Adrenal gland (tissue), 19 donors: ENCODE results near the gene KLK11. TPM values are rescaled to one million over a fixed set of nuclear protein-coding genes. Genes with fewer than 3 reads are reported as not detected.
A peak's percentile ranks its signal among the peaks of the same experiment; 100 is the strongest.

ENCODE experiments used
- DNase-seq, 7 donors: peaks; one replicate each; pipeline ENCODE4 v3.0.0-alpha.2; 2019 to 2020
- H3K27ac ChIP-seq, 5 donors: fragments of 200-600 bp; sonication (generic) in 4 of 5; 1 replicate in 3 of 5; 2 replicates in 2 of 5; pipeline versions ENCODE4 v1.5.1 to v1.8.0; 2016 to 2020; ENCODE audit warnings: mild to moderate bottlenecking in 1 of 5
- H3K27me3 ChIP-seq: fragments of 200-600 bp; 2 replicates; pipeline ENCODE4 v1.8.0; 2021
- H3K36me3 ChIP-seq, 2 donors: fragments of 200-600 bp; replicated peaks in 1 of 2; 1 replicate in 1 of 2; 2 replicates in 1 of 2; pipeline versions ENCODE4 v1.5.1 to v1.8.0; 2018 to 2022
- H3K4me1 ChIP-seq, 2 donors: fragments of 200-600 bp; replicated peaks in 1 of 2; 1 replicate in 1 of 2; 2 replicates in 1 of 2; pipeline versions ENCODE4 v1.5.1 to v1.8.0; 2018 to 2021
- H3K4me3 ChIP-seq, 4 donors: fragments of 200-600 bp; sonication (generic) in 3 of 4; one replicate each; pipeline ENCODE4 v1.5.1; 2016 to 2018
- H3K9me3 ChIP-seq, 3 donors: fragments of 200-600 bp; sonication (generic) in 1 of 3; replicated peaks in 1 of 3; 1 replicate in 2 of 3; 2 replicates in 1 of 3; pipeline versions ENCODE4 v1.5.1 to v1.8.0; 2016 to 2021
- POLR2A ChIP-seq, 2 donors: fragments of 450-650 bp; IDR thresholded peaks; one replicate each; pipeline ENCODE4 v1.6.1; 2017; ENCODE audit warnings: antibody characterized with exemption in 2 of 2, mild to moderate bottlenecking in 2 of 2, moderate library complexity in 1 of 2
- WGBS, 4 donors: extraction: QIAGEN DNeasy Blood & Tissue Kit in 2 of 4; methylation state at CpG; one replicate each; pipeline versions ENCODE4 v1.1.5 to v1.1.7; 2013 to 2017; 5-methylcytosine and 5-hydroxymethylcytosine counted together
- intact Hi-C, 2 donors: fragments of 100-400 bp; cut with DNase I; formaldehyde crosslinking; loops; one replicate each; pipeline versions ENCODE4 v1.14.1 to v1.15.0; 2022 to 2023
- long read RNA-seq, 10 donors: library from polyadenylated mRNA in 3 of 10; unstranded in 2 of 10; stranded (forward) in 1 of 10; transcript quantifications; one replicate each; pipeline ENCODE4 v2.0.0 and lab custom pipeline, GENCODE V29; 2021 to 2026
- polyA plus RNA-seq, 3 donors: library from polyadenylated mRNA; stranded (reverse); fragments of 200-250 nt in 2 of 3; fragments of 350-450 nt in 1 of 3; fragmentation: Illumina TruSeq in 1 of 3; extraction: RNeasy Lipid Tissue Mini Kit (QIAGEN cat#74804) in 1 of 3; gene quantifications; one replicate each; pipeline ENCODE4 v1.2.3, GENCODE V29; 2013 to 2014
- total RNA-seq, 9 donors: library from RNA; depleted of rRNA in 4 of 9; stranded (reverse); fragments of >200 nt in 4 of 9; fragments of 120-200 nt in 1 of 9; fragmentation: NEBNext Ultra II Directional in 1 of 9; extraction: Animal tissue kit (Norgen Biotek cat#: 25700) in 1 of 9; gene quantifications; one replicate each; pipeline versions ENCODE4 v1.1.0 to v1.2.4, GENCODE V29; 2013 to 2023
- TF ChIP-seq, protein P1 (sequence below), 6 experiments: fragments of 450-650 bp in 4 of 6; fragments of 200-600 bp in 2 of 6; sonication (generic) in 1 of 6; IDR thresholded peaks; 1 replicate in 5 of 6; 2 replicates in 1 of 6; pipeline versions ENCODE4 v1.5.1 to v1.8.0; 2016 to 2021; ENCODE audit warnings: antibody characterized with exemption in 6 of 6, mild to moderate bottlenecking in 2 of 6, moderate library complexity in 1 of 6
- donor health status: healthy with polysubstance abuse.
- donor health status: Bipolar disorder and iron deficiency.
- donor health status: DM: yes; HTN: yes; CAD: no.
- donor health status: DM: no; HTN: no; CAD: no.
- donor health status: DM: no; HTN: no; CAD: no.
- donor health status: DM: yes; HTN: yes; CAD: no.

The KLK11 gene, protein sequence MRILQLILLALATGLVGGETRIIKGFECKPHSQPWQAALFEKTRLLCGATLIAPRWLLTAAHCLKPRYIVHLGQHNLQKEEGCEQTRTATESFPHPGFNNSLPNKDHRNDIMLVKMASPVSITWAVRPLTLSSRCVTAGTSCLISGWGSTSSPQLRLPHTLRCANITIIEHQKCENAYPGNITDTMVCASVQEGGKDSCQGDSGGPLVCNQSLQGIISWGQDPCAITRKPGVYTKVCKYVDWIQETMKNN
- not detected for total RNA-seq
- polyA plus RNA-seq = under 1 TPM in 2 of 3 donors, not detected in 1; 0.07 to 0.32 TPM
- long read RNA-seq, donor 1 = 0 reads
- long read RNA-seq, donor 2 = 0 reads
- long read RNA-seq, donor 3 = 0 reads
- long read RNA-seq, donor 4 = 0 reads
- long read RNA-seq, donor 5 = 0 reads
- long read RNA-seq, donor 6 = 0 reads
- long read RNA-seq, donor 7 = 0 reads
- long read RNA-seq, donor 8 = 0 reads
- long read RNA-seq, donor 9 = 0 reads
- long read RNA-seq, donor 10 = 0 reads

DNA sequence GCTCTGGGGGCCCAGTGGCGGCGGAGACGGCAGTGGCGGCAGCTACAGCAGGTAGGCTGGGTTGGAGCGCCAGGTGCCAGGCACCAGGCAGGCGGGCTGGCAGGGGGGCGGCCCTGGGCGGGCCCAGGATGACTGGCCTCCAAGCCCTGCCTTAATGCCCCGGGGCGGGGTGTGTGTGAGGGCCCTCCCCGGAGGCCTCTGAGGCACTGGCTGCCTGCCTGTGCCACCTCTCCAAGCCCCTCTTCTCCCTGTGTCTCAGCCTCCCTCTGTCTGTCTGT is at the start of gene KLK11:
TSS of gene KLK11 (minus strand) at position 63 of the 278 bp plus-strand sequence. CDS start 985 bp downstream, outside the sequence.
- no peak within 1 kb of the TSS for H3K27ac ChIP-seq
- H3K4me1 ChIP-seq = no peaks in the 10 kb centered on the region
- peaks cover 12% of the 10 kb centered on the region for H3K27me3 ChIP-seq
- no peaks in the 10 kb centered on the region for H3K36me3 ChIP-seq
- WGBS, 4 donors = 78 to 87% (median 81%) methylated on average over 4 to 11 of the region's 11 CpGs
- no peaks in the 10 kb centered on the region for H3K9me3 ChIP-seq
- no peak for DNase-seq
- TF ChIP-seq, protein P1, sequence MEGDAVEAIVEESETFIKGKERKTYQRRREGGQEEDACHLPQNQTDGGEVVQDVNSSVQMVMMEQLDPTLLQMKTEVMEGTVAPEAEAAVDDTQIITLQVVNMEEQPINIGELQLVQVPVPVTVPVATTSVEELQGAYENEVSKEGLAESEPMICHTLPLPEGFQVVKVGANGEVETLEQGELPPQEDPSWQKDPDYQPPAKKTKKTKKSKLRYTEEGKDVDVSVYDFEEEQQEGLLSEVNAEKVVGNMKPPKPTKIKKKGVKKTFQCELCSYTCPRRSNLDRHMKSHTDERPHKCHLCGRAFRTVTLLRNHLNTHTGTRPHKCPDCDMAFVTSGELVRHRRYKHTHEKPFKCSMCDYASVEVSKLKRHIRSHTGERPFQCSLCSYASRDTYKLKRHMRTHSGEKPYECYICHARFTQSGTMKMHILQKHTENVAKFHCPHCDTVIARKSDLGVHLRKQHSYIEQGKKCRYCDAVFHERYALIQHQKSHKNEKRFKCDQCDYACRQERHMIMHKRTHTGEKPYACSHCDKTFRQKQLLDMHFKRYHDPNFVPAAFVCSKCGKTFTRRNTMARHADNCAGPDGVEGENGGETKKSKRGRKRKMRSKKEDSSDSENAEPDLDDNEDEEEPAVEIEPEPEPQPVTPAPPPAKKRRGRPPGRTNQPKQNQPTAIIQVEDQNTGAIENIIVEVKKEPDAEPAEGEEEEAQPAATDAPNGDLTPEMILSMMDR (IDR thresholded peaks at IDR 0.05) = no peak
- TF ChIP-seq POLR2A (IDR thresholded peaks at IDR 0.05) = no peak
- no peak within 1 kb of the TSS for H3K4me3 ChIP-seq
- intact Hi-C loops = loop anchor here in 1 of 2 donors (10.0 kb wide), 1 partner anchor 148 kb away; no protein-coding TSS in a partner anchor

DNA sequence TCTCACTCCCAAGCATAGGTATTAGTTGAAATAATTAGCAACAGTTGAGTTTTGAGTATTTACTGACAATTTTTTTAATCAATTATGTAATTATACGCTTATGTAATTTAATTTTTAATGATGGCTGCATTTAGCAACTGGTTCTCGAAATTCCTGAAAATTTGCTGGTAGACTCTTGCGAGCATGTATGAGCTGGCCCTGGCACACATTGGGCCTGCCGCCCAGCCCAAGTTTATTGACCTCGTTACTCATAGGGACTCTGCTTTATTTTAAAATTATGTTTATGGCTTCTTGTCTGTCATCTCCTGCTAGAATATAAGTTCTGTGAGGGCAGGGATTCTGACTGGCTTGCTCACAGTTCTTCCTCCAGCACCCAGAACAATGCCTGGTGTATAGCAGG is 49.6 kb upstream of the KLK11 start:
- Histone ChIP-seq H3K4me1 (no peaks in the 10 kb centered on the region), H3K27ac (no peak overlapping the region), H3K4me3 (no peak overlapping the region), H3K27me3 (no peaks in the 10 kb centered on the region), H3K9me3 (no peaks in the 10 kb centered on the region), H3K36me3 (no peaks in the 10 kb centered on the region)
- peak in 2 of 7 donors; percentile 33 to 37 for DNase-seq
- WGBS, 4 donors = 61 to 75% (median 70%) methylated on average over 5 of the region's 5 CpGs
- intact Hi-C loops = no loop called here
- TF ChIP-seq POLR2A (IDR thresholded peaks at IDR 0.05) = no peak
- TF ChIP-seq, protein P1 (IDR thresholded peaks at IDR 0.05) = no peak

DNA sequence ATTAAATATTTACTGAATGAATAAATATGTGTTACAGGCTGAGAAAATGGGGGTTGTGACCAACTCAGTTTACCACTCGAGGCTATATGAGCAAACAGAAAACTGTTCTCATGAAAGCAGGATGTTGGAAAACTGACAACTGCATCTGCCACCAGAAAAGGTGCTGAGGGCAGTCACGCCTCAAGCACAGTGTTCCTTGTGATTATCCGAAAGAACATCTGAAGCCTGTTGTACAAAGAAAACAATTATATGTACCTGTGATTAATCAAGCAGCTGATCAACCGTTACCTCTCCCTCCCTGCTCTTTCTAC is 44.6 kb upstream of the KLK11 start:
- DNase-seq = no peak
- Histone ChIP-seq H3K4me1 (no peaks in the 10 kb centered on the region), H3K36me3 (no peaks in the 10 kb centered on the region), H3K27ac (no peak overlapping the region), H3K9me3 (no peaks in the 10 kb centered on the region), H3K27me3 (no peaks in the 10 kb centered on the region), H3K4me3 (no peak overlapping the region)
- no peak for TF ChIP-seq POLR2A (IDR thresholded peaks at IDR 0.05)
- TF ChIP-seq, protein P1 (IDR thresholded peaks at IDR 0.05) = no peak
- WGBS, 4 donors = 48 to 60% (median 57%) methylated on average over 4 of the region's 4 CpGs
- intact Hi-C loops = no loop called here

DNA sequence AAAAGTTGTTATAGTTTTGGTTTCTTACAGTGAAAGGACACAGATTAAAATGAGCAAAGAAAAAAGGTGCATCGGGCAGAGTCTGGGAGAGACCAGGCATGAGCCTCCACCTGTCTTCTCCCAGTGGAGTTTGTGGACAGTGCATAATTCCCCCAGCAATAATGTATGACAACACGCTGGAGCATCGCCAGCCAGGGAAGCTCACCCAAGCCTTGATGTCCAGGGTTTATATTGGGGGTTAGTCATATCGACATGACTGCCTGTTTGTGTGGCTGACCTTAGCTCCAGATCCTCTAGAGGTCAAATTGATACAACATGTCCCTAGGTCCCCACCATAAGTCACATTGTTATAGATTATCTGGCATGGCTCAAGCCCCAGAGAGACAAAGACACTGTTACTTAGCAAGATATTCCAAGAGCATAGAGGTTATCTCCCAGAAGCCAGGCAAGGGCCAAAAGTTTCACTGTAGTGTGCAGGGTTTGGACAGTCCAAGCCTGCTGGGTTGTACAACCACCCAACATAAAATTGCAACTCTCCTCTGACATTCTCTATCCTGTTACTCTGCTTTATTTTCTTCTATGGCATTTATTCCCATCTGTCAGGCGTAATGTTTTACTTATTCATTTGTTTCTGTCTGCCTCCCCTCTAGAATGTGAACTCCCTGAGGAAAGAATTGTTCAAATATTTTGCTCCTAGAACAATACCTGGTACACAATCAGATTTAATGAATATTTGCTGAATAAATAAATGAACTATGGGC is 44.1 kb upstream of the KLK11 start:
- H3K4me1 ChIP-seq = no peaks in the 10 kb centered on the region
- no peaks in the 10 kb centered on the region for H3K27me3 ChIP-seq
- TF ChIP-seq POLR2A (IDR thresholded peaks at IDR 0.05) = no peak
- TF ChIP-seq, protein P1 (IDR thresholded peaks at IDR 0.05) = no peak
- intact Hi-C loops = no loop called here
- H3K9me3 ChIP-seq = no peaks in the 10 kb centered on the region
- H3K4me3 ChIP-seq = no peak overlapping the region
- DNase-seq = no peak
- H3K27ac ChIP-seq = no peak overlapping the region
- 74 to 83% (median 81%) methylated on average over 5 of the region's 5 CpGs for WGBS, 4 donors
- no peaks in the 10 kb centered on the region for H3K36me3 ChIP-seq
